GM23338 (cell line): ENCODE data around the gene SEM1. TPM values are rescaled to one million over a fixed set of nuclear protein-coding genes. Genes with fewer than 3 reads are reported as not detected.
A peak's percentile ranks its signal among the peaks of the same experiment; 100 is the strongest.

Source experiments
- ATAC-seq: fragments of 200-7000 bp; cut with Tn5 transposase; 3 replicates; pipeline ENCODE4 v1.9.1; 2020
- DNase-seq: peaks from one replicate; pipeline ENCODE4 v3.0.0-alpha.2; 2015; ENCODE audit warnings: low spot score
- H2AFZ ChIP-seq: fragments of 200-600 bp; sonication (generic); 2 replicates; pipeline ENCODE4 v1.8.0; 2016; ENCODE audit warnings: antibody characterized with exemption, mild to moderate bottlenecking, moderate library complexity
- H3F3A ChIP-seq: fragments of 200-600 bp; sonication (generic); replicated peaks from 2 replicates; pipeline ENCODE4 v1.8.0; 2017; ENCODE audit warnings: antibody characterized with exemption, mixed run types, low read depth
- H3K27ac ChIP-seq: fragments of 200-600 bp; sonication (generic); 2 replicates; pipeline ENCODE4 v1.6.1; 2016; ENCODE audit warnings: low read depth
- H3K27me3 ChIP-seq: fragments of 200-600 bp; sonication (generic); 2 replicates; pipeline ENCODE4 v1.8.0; 2016; ENCODE audit warnings: mild to moderate bottlenecking, mixed run types, moderate library complexity; ENCODE audit not compliant: insufficient read depth
- H3K36me3 ChIP-seq: fragments of 200-600 bp; sonication (generic); 2 replicates; pipeline ENCODE4 v1.8.0; 2016; ENCODE audit warnings: mild to moderate bottlenecking; ENCODE audit not compliant: insufficient read depth
- H3K4me1 ChIP-seq: fragments of 200-600 bp; sonication (generic); 2 replicates; pipeline ENCODE4 v1.8.0; 2016; ENCODE audit warnings: mild to moderate bottlenecking, moderate library complexity; ENCODE audit not compliant: insufficient read depth
- H3K4me2 ChIP-seq: fragments of 200-600 bp; sonication (generic); 2 replicates; pipeline ENCODE4 v1.7.1; 2017; ENCODE audit warnings: mixed run types
- H3K4me3 ChIP-seq: fragments of 200-600 bp; sonication (generic); 2 replicates; pipeline ENCODE4 v1.6.1; 2016; ENCODE audit warnings: mixed run types
- H3K79me2 ChIP-seq: fragments of 200-600 bp; sonication (generic); replicated peaks from 2 replicates; pipeline ENCODE4 v1.8.0; 2017; ENCODE audit warnings: mild to moderate bottlenecking; ENCODE audit not compliant: insufficient read depth
- H3K9me2 ChIP-seq: fragments of 200-600 bp; sonication (generic); 2 replicates; pipeline ENCODE4 v1.8.0; 2017; ENCODE audit not compliant: insufficient read depth
- H4K20me1 ChIP-seq: fragments of 200-600 bp; sonication (generic); replicated peaks from 2 replicates; pipeline ENCODE4 v1.8.0; 2017; ENCODE audit warnings: mild to moderate bottlenecking; ENCODE audit not compliant: insufficient read depth
- H3K27ac Mint-ChIP-seq: 2 replicates; pipeline ENCODE4 v1.8.0; 2020; ENCODE audit warnings: inconsistent platforms, mild to moderate bottlenecking, moderate library complexity, mixed read lengths
- H3K27me3 Mint-ChIP-seq: 3 replicates; pipeline ENCODE4 v1.8.0; 2022; ENCODE audit warnings: low read depth, mild to moderate bottlenecking, moderate library complexity, mixed read lengths, inconsistent platforms; ENCODE audit not compliant: insufficient read depth, poor library complexity
- H3K36me3 Mint-ChIP-seq: 3 replicates; pipeline ENCODE4 v1.8.0; 2021; ENCODE audit warnings: low read depth, mild to moderate bottlenecking, inconsistent platforms, moderate library complexity, mixed read lengths
- H3K4me1 Mint-ChIP-seq: 3 replicates; pipeline ENCODE4 v1.8.0; 2020; ENCODE audit warnings: mild to moderate bottlenecking, inconsistent platforms, mixed read lengths
- H3K4me3 Mint-ChIP-seq: 3 replicates; pipeline ENCODE4 v1.8.0; 2021; ENCODE audit warnings: moderate library complexity, mild to moderate bottlenecking, inconsistent platforms, mixed read lengths
- H3K9me3 Mint-ChIP-seq: 3 replicates; pipeline ENCODE4 v1.8.0; 2020; ENCODE audit warnings: moderate library complexity, mild to moderate bottlenecking, inconsistent platforms, mixed read lengths
- CREB1 ChIP-seq: fragments of 250-450 bp; sonication (Bioruptor Pico); IDR thresholded peaks from 2 replicates; pipeline ENCODE4 v1.5.0; 2020; ENCODE audit warnings: low read depth, mild to moderate bottlenecking, moderate library complexity
- EZH2 ChIP-seq: fragments of 200-600 bp; sonication (generic); IDR thresholded peaks from one replicate; pipeline ENCODE4 v1.8.0; 2017; ENCODE audit warnings: antibody characterized with exemption, mild to moderate bottlenecking, low read depth; ENCODE audit not compliant: unreplicated experiment
- JUNB ChIP-seq: IDR thresholded peaks from one replicate; pipeline ENCODE4 v1.6.1; 2016; ENCODE audit warnings: antibody characterized with exemption; ENCODE audit not compliant: unreplicated experiment
- NANOG ChIP-seq: IDR thresholded peaks from 2 replicates; pipeline ENCODE4 v1.6.1; 2016; ENCODE audit warnings: antibody characterized with exemption, borderline replicate concordance
- POLR2AphosphoS5 ChIP-seq: IDR thresholded peaks from 2 replicates; pipeline ENCODE4 v1.6.1; 2016; ENCODE audit warnings: antibody characterized with exemption, low read depth
- ZNF331 ChIP-seq: fragments of 250-450 bp; sonication (Bioruptor Pico); IDR thresholded peaks from 2 replicates; pipeline ENCODE4 v1.5.0; 2020; ENCODE audit warnings: low read depth, mild to moderate bottlenecking, moderate library complexity
- ZNF462 ChIP-seq: fragments of 250-450 bp; sonication (Bioruptor Pico); IDR thresholded peaks from 2 replicates; pipeline ENCODE4 v1.5.0; 2020; ENCODE audit warnings: mild to moderate bottlenecking, moderate library complexity
- polyA plus RNA-seq: library from polyadenylated mRNA; unstranded; fragments of >200 nt; fragmentation: Nextera tagmentation; extraction: Ambion mirVana; gene quantifications from 2 replicates; pipeline ENCODE4 v1.2.1, GENCODE V29; 2016
- total RNA-seq: library from RNA; depleted of rRNA; stranded (reverse); fragments of >200 nt; shearing (Covaris generic); gene quantifications from 2 replicates; pipeline ENCODE4 v1.2.3, GENCODE V29; 2014
- TF ChIP-seq, protein P1 (sequence below): IDR thresholded peaks from one replicate; pipeline ENCODE4 v1.6.1; 2018; ENCODE audit warnings: antibody characterized with exemption; ENCODE audit not compliant: unreplicated experiment

The SEM1 gene
- total and polyA plus RNA-seq, 2 experiments from 2014 or later = 71.7 to 1,042 TPM

DNA sequence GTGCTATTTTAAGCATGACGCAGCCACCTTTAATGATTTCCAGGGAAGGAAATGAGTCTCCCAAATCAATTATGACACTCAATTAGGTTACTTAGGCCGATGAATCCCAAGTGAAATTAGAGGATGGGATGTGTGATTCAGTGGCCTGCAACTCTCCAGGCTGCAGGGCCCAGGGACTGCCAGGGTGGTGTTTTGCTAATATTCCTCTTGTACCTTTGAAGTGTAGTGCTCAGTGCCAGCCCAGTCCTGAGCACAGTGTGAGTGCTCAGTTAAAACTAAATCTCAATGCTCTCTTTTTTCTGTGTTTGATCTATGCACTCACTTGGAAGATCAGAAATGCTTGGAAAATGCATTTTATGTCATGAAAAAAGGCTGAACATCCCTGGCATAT, 51.6 kb downstream of the SEM1 start (continued):
- no peak for TF ChIP-seq JUNB
- TF ChIP-seq NANOG = no peak
- no peak for TF ChIP-seq CREB1 (CRISPR knock-in tag)
- TF ChIP-seq, protein P1, sequence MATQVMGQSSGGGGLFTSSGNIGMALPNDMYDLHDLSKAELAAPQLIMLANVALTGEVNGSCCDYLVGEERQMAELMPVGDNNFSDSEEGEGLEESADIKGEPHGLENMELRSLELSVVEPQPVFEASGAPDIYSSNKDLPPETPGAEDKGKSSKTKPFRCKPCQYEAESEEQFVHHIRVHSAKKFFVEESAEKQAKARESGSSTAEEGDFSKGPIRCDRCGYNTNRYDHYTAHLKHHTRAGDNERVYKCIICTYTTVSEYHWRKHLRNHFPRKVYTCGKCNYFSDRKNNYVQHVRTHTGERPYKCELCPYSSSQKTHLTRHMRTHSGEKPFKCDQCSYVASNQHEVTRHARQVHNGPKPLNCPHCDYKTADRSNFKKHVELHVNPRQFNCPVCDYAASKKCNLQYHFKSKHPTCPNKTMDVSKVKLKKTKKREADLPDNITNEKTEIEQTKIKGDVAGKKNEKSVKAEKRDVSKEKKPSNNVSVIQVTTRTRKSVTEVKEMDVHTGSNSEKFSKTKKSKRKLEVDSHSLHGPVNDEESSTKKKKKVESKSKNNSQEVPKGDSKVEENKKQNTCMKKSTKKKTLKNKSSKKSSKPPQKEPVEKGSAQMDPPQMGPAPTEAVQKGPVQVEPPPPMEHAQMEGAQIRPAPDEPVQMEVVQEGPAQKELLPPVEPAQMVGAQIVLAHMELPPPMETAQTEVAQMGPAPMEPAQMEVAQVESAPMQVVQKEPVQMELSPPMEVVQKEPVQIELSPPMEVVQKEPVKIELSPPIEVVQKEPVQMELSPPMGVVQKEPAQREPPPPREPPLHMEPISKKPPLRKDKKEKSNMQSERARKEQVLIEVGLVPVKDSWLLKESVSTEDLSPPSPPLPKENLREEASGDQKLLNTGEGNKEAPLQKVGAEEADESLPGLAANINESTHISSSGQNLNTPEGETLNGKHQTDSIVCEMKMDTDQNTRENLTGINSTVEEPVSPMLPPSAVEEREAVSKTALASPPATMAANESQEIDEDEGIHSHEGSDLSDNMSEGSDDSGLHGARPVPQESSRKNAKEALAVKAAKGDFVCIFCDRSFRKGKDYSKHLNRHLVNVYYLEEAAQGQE = no peak
- no peak for TF ChIP-seq POLR2AphosphoS5
- no peak for TF ChIP-seq EZH2
- TF ChIP-seq ZNF331 (CRISPR knock-in tag) = no peak

DNA sequence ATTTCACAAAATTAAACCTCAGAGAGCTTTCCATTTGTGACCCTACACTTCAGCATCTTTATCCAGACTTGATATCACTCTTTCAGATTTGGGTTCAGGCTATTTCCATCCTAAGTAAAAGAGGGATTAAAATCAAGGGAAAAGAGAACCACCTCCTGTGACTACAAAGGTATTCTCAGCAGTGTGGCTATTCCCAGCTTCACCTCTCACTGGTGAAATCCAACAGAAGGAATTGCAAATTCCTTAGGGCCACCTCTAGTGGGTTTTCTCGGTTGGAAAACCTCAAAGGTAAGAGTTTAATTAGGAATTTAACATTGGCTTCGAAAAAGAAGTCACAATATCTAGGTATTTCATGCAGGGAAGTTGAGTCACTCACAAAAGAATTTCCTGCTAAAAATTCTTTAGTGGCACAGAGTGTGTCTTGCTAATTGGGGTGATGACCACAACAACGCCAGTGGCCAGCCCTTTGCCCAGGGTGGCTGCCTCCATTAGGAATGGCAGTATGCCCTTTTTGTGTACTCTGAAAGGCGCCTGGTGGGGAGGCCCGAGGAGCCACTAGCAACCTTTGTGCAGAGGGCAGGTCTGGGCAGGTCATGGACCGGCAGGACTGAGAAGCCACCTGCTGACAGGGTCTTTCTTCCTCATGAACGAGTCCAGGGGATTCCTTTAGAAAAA, 52.2 kb downstream of the SEM1 start:
- Mint-ChIP-seq H3K9me3 (no peaks in the 10 kb centered on the region), H3K4me1 (peaks cover 25% of the 10 kb centered on the region), H3K27ac (no peak overlapping the region), H3K36me3 (no peaks in the 10 kb centered on the region), H3K4me3 (no peak overlapping the region), H3K27me3 (peaks cover 4% of the 10 kb centered on the region)
- Histone ChIP-seq H3K79me2 (no peaks in the 10 kb centered on the region), H3K27ac (no peak overlapping the region), H2AFZ (0 out of 2 replicates have a peak overlapping the region, but pooled peaks have one; percentile 6), H4K20me1 (no peaks in the 10 kb centered on the region), H3K4me3 (no peak overlapping the region), H3K36me3 (no peaks in the 10 kb centered on the region), H3K4me1 (peaks cover 12% of the 10 kb centered on the region; the same call in 1 of the 2 replicates), H3K4me2 (no peak overlapping the region), H3K9me2 (no peaks in the 10 kb centered on the region; the same call in 1 of the 2 replicates), H3K27me3 (no peaks in the 10 kb centered on the region), H3F3A (no peaks in the 10 kb centered on the region)
- ATAC-seq (peak; percentile 97), DNase-seq (peak; percentile 21)
- 0 out of 2 replicates have a peak, but pooled peaks have one; percentile 8 for TF ChIP-seq ZNF462 (CRISPR knock-in tag)
- TF ChIP-seq ZNF331 (CRISPR knock-in tag) = no peak
